ENCODE results near the gene PLA2G15.

Gene PLA2G15

DNA sequence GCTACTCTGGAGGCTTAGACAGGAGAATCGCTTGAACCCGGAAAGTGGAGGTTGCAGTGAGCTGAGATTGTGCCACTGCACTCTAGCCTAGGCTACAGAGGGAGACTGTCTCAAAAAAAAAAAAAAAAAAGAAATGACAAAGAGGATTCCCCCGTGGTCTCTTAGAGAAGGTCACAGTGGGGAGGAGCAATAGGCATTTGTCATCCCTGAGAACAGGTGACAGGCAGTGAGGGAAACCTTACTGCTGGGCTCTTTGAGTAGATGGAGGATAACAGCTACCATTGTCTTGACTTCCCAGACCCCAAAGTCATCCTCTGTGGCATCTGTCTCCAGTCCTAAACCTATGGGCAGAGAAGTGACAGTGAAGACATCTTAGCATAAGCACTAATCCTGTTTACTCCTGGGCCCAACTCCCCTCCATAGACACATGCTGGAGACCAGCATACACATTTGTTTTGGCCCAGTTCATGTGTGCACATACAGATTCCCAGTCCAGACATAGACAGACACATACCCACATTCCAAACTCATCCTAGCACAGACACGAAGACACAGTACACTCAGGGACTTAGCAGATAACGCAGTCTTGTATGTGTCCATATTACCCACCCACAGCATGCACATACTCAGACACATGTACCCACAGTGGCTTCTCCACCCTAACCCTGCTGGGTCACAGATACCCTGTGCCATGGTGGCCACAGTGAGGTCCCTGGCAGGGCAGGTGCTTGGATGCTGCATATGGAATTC, 11.9 kb upstream of the PLA2G15 start:
- no peak for DNase-seq

DNA sequence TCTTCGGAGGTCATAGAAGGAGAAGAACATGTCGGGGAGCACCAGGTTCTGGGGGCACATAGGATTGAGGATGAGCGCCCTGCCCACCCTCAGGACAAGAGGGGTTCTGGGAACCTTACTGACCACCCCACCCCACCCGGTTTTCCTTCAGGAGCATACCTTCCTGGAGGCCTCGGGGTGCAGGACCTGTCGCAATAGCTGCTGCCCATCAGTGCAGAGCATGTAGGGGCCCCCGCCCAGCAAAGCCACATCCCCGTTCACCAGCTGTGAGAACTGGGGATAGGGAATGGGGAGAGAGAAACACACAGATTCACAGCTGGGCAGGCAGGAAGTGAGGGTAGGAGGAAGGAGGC, 11.4 kb upstream of the PLA2G15 start:
- DNase-seq: no peak

DNA sequence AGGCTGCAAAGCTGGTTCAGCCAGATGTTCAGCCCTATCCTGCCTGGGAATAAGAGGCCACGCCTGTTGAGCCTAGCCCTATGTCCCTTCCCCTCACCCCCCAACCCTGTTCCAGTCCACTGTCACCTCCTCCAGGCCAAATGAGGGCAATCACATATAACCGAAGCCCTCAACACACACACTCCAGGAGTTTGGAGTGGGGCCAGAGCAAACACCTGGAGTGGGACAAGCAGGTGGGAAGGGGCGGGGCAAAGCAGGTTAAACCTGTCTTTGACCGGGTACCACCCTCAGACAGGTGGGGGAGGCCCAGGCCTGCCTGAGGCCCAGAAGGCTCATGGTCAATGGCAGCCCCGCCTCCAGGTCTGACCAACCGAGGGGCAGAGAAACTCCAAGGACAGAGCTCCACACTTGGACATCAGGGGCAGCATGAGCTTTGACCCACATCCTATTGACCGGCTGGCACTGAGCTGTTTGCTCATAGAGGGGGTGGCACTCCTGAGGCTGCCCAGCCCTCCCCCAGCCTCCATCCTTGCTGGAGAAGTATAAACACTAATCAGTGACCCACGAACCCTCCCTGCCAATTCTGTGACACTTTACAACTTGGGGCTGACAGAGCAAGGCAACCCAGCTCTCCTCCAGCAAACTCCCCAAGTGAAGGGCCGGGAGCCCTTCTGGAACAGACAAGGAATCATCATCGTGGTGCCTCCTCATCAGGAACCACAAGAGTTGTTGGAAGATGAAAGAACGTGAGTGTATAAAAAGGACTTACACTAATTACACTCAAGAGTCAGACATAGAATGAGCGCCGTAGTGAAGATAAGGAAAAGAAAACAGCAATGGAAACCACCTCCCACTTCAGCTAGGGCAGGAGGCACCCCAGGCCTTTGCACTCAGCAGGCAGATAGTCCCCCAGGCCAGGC, 10.7 kb upstream of the PLA2G15 start:
- DNase-seq: peak; percentile 96

DNA sequence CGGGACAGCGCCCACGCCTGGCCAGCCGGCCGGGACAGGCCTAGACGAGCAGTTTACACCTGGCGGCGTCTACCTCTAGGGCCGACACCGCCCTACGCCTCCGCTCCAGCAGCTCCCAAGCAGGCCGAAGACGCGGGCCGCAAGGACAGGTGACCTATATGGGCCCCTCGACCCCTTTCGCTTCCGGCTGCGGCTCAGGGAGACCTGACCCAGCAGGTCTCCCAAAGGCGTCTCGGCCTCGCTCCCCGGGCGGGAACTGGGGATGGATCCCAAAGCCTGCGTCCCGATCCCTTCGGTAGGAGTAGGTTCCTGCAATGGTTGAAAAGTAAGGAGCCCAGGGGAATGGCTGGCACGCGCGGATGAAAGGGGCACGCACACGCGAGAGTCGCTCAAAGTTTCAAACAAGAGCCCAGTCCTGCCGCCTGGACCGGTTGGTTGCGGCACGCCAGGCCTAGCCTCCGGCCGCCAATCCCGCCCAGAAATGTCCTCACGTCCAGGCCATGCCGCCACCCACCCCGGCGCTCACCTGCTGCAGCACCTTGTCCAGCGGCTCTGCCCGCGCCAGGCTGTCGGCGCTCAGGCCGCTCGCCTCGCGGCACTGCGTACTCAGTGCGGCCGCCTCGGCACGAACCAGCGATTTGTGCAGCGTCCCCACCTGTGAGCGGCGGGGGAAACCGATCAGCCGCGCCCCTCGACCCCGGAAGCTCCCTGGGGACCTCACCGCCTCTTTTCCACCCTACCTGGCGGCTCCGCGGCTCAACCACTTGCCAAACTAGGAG, 9.9 kb upstream of the PLA2G15 start:
- DNase-seq: peak; percentile 40

GRCh38 chr16:68235887-68236136, 9.4 kb upstream of the PLA2G15 start, which contains the start of gene ESRP2:
ESRP2 (minus strand) TSS chr16:68236127; CDS start chr16:68236045, 82 bp downstream.
- no peak for DNase-seq

GRCh38 chr16:68236137-68236825, 8.9 kb upstream of the PLA2G15 start:
- peak; percentile 80 for DNase-seq

DNA sequence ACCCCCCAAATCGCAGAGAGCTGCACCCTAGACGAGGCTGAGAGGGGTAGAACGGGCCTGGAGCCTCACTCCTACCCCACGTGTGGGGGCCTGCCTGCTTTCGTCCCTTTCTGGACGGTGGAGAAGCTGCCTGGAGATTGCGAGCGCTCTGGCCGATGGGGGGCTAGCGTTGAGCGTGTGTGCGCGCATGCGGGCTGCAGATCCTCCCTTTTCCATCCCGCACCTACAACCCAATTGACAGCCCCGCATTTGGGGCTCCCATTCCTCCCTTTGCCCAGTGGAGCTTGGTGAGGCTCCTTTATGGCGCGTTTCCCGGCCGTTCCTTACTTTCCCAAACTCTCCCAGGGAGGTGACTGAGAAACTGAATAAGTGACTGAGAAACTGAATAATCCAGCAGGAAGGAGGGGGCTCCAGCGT, 8.3 kb upstream of the PLA2G15 start:
- no peak for DNase-seq

- DNase-seq: peak; percentile 90
Measured at GRCh38 chr16:68237243-68238028, 7.7 kb upstream of the PLA2G15 start.

- DNase-seq: no peak
Measured at GRCh38 chr16:68238029-68238345, 7.2 kb upstream of the PLA2G15 start.

- DNase-seq: no peak
Measured at GRCh38 chr16:68242085-68242484, 3.1 kb upstream of the PLA2G15 start.

GRCh38 chr16:68242926-68243858, 2.0 kb upstream of the PLA2G15 start:
- no peak for DNase-seq

DNA sequence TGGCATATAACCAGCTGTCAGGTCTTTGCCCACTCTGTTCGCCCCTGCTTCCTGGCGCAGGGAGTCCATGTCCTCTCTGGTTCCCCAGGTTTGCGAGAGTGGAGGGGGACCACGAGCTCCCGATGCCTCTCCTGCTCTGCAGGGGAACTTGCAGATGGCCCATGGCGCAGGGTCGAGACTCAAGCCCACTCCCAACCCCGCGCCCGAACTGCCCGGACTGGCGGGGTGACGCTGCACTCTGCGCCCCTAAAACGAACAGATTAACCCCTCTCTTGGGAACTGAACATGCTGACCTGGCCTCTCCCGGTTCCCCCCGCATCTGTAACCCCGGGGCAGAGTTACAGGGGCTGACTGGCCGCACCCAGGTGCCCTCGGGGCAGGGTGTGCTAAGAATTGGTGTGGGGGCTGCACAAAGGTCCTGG, 681 bp upstream of the PLA2G15 start:
- no peak for DNase-seq

DNA sequence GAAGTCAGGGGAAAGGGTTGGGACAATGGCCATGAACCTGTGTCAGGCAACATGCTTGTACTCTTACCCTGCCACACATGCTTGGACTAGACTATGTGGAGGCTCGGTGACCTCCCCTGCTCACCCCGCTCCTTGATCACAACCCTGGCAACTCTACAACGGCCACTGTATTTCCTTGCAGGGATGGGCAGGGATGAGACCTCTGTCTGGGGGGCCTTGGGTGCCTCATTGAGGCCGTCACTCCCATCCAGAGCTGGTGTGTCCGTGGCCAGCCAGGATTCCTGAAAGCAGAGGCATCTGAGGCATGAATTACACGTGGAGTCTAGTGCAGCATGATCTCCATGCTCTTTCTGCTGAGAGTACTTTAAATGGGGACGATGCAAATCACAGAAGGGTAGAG, 948 bp downstream of the PLA2G15 start:
- no peak for DNase-seq

GRCh38 chr16:68246666-68247065, 1.5 kb downstream of the PLA2G15 start:
- DNase-seq: no peak

DNA sequence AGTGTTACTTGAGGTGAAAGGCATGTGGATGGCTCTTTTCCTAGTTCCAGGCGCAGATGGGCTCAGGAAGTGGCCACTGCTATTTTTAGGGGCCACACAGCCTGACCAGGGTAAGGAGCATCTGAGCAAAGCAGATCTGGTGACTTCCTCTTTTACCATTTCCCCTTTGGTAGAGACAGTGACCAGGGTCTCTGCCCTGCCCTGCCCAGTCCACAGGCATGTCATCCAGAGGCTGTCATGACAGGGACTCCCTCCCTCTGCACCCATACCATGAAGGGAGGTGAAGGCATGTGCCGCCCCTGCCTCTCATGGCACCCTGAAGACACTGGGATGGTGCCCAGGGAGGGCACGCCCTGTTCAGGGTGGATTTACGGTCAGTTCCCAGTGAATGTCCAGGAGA, 2.2 kb downstream of the PLA2G15 start:
- no peak for DNase-seq

GRCh38 chr16:68247932-68248331, 2.8 kb downstream of the PLA2G15 start:
- no peak for DNase-seq

GRCh38 chr16:68249371-68249770, 4.2 kb downstream of the PLA2G15 start:
- no peak for DNase-seq

DNA sequence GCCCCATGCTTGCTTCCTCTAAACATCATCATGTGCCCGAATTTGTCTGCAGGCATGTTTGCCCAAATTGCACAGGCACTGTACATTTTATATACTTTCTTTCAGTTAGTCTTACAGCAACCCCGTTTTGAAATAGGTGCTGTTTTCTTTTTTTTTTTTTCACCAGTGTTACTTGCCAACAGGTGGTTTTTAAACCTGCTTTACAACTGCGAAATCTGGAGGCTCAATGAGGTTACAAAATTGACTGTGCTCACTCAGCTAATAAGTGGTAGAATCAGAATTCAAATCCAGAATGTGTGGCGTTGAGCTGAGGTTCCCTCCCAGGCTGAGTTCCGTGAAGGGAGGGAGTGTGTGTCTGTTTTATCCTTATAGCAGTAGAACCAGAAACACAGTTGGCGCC, 5.8 kb downstream of the PLA2G15 start:
- no peak for DNase-seq

GRCh38 chr16:68251832-68252231, 6.7 kb downstream of the PLA2G15 start:
- no peak for DNase-seq

DNA sequence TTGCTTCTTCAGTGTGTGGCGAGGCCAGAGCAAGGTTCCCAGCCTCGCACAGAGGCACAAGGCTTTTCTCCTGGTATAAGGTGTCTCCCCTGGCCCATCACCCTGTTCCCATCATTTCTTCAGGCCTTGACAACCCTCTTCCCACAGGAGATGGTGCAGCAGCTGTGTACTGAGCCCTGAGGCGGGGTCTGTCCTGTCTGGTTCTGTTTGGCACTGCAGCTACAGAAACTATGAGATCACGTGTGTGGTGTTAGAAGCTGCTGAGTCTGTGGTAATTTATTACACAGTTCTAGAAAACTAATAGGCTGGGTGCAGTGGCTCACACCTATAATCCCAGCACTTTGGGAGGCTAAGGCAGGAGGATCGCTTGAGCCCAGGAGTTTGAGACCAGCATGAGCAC, 7.2 kb downstream of the PLA2G15 start:
- no peak for DNase-seq

DNA sequence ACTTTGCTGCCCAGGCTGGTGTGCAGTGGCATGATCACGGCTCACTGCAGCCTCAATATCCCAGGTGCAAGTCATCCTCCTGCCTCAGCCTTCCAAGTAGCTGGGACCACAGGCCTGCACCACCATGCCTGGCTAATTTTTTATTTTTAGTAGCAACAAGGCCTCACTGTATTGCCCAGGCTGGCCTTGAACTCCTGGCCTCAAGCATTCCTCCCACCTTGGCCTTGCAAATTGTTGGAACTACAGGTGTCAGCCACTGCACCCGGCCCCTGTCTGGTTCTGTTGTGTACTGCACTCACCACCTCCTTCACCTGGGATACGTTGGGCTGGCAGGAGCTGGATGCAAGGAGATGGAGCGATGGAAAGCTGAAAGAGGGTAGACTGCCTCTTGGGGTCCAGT, 8.5 kb downstream of the PLA2G15 start:
- DNase-seq: no peak

All from NCI-H510A (cell line).